Tibial nerve (tissue), 4 donors: Measurements from ENCODE around the gene IGF2BP3.

ENCODE experiments used
- EP300 ChIP-seq, 2 donors: sonication (generic); formaldehyde crosslinking; IDR thresholded peaks; one replicate each; pipeline ENCODE4 v1.6.1; 2017; ENCODE audit warnings: antibody characterized with exemption in 2 of 2, mild to moderate bottlenecking in 1 of 2
- POLR2A ChIP-seq, 2 donors: fragments of 450-650 bp; IDR thresholded peaks; one replicate each; pipeline ENCODE4 v1.6.1; 2017; ENCODE audit warnings: antibody characterized with exemption in 2 of 2, mild to moderate bottlenecking in 2 of 2, moderate library complexity in 2 of 2
- TF ChIP-seq, protein P1 (sequence below), 5 experiments: fragments of 200-600 bp in 3 of 5; fragments of 450-650 bp in 2 of 5; sonication (generic) in 3 of 5; IDR thresholded peaks; one replicate each; pipeline ENCODE4 v1.5.1; 2016 to 2019; ENCODE audit warnings: antibody characterized with exemption in 5 of 5, mild to moderate bottlenecking in 3 of 5, moderate library complexity in 2 of 5

DNA sequence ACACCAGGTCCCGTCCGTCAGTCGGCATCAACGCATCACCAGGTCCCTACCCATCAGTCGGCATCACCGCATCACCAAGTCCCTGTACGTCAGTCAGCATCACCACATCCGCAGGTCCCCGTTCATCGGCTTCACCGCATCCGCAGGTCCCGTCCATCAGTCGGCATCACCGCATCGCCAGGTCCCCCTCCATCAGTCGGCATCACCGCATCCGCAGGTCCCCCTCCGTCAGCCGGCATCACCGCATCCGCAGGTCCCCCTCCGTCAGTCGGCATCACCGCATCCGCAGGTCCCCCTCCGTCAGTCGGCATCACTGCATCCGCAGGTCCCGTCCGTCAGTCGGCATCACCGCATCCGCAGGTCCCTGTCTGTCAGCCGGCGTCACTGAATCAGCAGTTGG is 55.1 kb downstream of the IGF2BP3 start:
- TF ChIP-seq, protein P1, sequence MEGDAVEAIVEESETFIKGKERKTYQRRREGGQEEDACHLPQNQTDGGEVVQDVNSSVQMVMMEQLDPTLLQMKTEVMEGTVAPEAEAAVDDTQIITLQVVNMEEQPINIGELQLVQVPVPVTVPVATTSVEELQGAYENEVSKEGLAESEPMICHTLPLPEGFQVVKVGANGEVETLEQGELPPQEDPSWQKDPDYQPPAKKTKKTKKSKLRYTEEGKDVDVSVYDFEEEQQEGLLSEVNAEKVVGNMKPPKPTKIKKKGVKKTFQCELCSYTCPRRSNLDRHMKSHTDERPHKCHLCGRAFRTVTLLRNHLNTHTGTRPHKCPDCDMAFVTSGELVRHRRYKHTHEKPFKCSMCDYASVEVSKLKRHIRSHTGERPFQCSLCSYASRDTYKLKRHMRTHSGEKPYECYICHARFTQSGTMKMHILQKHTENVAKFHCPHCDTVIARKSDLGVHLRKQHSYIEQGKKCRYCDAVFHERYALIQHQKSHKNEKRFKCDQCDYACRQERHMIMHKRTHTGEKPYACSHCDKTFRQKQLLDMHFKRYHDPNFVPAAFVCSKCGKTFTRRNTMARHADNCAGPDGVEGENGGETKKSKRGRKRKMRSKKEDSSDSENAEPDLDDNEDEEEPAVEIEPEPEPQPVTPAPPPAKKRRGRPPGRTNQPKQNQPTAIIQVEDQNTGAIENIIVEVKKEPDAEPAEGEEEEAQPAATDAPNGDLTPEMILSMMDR (IDR thresholded peaks at IDR 0.05): no peak
- TF ChIP-seq EP300 (IDR thresholded peaks at IDR 0.05) (no peak), POLR2A (IDR thresholded peaks at IDR 0.05) (no peak)
